HG02610 (cell line): ENCODE measurements around the gene TBX10.
"Not testable (repeated sequence)": the region's sequence is repeated elsewhere in the genome, so short reads cannot be mapped to it uniquely, and the experiment has no call there.

ENCODE experiments used
- ATAC-seq: cut with Tn5 transposase; IDR thresholded peaks from one replicate; pipeline ENCODE4 v1.9.1; 2021; ENCODE audit warnings: mild to moderate bottlenecking, moderate library complexity; ENCODE audit not compliant: unreplicated experiment

Gene TBX10

GRCh38 chr11:67632175-67632981 is 7.2 kb downstream of the TBX10 start:
- ATAC-seq, result no peak

- ATAC-seq, result no peak
These were observed 7.7 kb downstream of the TBX10 start for GRCh38 chr11:67631853-67632174.

- no peak for ATAC-seq
These were observed 8.2 kb downstream of the TBX10 start for GRCh38 chr11:67631411-67631810.

- no peak for ATAC-seq
These were observed 8.6 kb downstream of the TBX10 start for GRCh38 chr11:67630943-67631331.

- ATAC-seq, result peak; percentile 60
These were observed 9.2 kb downstream of the TBX10 start for GRCh38 chr11:67630228-67630942.

- peak; percentile 44 for ATAC-seq
These were observed 10.0 kb downstream of the TBX10 start, which contains the start of gene NUDT8 for GRCh38 chr11:67629386-67630227. Gene NUDT8 (minus strand): TSS chr11:67629937. CDS start chr11:67629911, 26 bp downstream.

- ATAC-seq, result no peak
These were observed 10.7 kb downstream of the TBX10 start for GRCh38 chr11:67628710-67629385.

GRCh38 chr11:67627812-67628624 is 11.5 kb downstream of the TBX10 start:
- no peak for ATAC-seq

GRCh38 chr11:67627441-67627811 is 12.1 kb downstream of the TBX10 start:
- ATAC-seq, result no peak

GRCh38 chr11:67626970-67627369 is 12.6 kb downstream of the TBX10 start:
- ATAC-seq, result no peak

GRCh38 chr11:67626131-67626833 is 13.3 kb downstream of the TBX10 start:
- not testable (repeated sequence) for ATAC-seq

GRCh38 chr11:67623795-67624194 is 15.8 kb downstream of the TBX10 start:
- not testable (repeated sequence) for ATAC-seq

- not testable (repeated sequence) for ATAC-seq
These were observed 16.7 kb downstream of the TBX10 start for GRCh38 chr11:67622905-67623304.

GRCh38 chr11:67621928-67622327 is 17.6 kb downstream of the TBX10 start:
- not testable (repeated sequence) for ATAC-seq

GRCh38 chr11:67620621-67621020 is 18.9 kb downstream of the TBX10 start:
- not testable (repeated sequence) for ATAC-seq

GRCh38 chr11:67619683-67620618 is 19.6 kb downstream of the TBX10 start:
- not testable (repeated sequence) for ATAC-seq

- ATAC-seq, result not testable (repeated sequence)
These were observed 20.5 kb downstream of the TBX10 start for GRCh38 chr11:67618901-67619659.
